Astrocyte (in vitro differentiated cells and primary cell): ENCODE results near the gene SLC22A13. TPM values are rescaled to one million over a fixed set of nuclear protein-coding genes. Genes with fewer than 3 reads are reported as not detected.

Experiments used
- DNase-seq: peaks from one replicate; pipeline ENCODE4 v3.0.0-alpha.2; 2010; ENCODE audit warnings: low read depth
- FAIRE-seq: peaks from 2 replicates; lab custom pipeline; 2011; peaks lifted over from hg19 to GRCh38; lab: Jason Lieb, UNC
- H2AFZ ChIP-seq: 2 replicates; pipeline ENCODE4 v1.6.0; 2012; ENCODE audit warnings: low read depth, low read length, inconsistent platforms
- H3K27ac ChIP-seq: 2 replicates; pipeline ENCODE4 v1.5.1; 2011; ENCODE audit warnings: low read depth, low read length, inconsistent platforms
- H3K27me3 ChIP-seq: 2 replicates; pipeline ENCODE4 v1.6.0; 2011; ENCODE audit warnings: low read length, inconsistent platforms; ENCODE audit not compliant: insufficient read depth
- H3K36me3 ChIP-seq: 2 replicates; pipeline ENCODE4 v1.5.1; 2011; ENCODE audit warnings: low read length, inconsistent platforms; ENCODE audit not compliant: insufficient read depth
- H3K4me1 ChIP-seq: 2 replicates; pipeline ENCODE4 v1.5.1; 2011; ENCODE audit warnings: low read length, inconsistent platforms; ENCODE audit not compliant: insufficient read depth
- H3K4me2 ChIP-seq: 2 replicates; pipeline ENCODE4 v1.6.0; 2012; ENCODE audit warnings: low read length, inconsistent platforms
- H3K4me3 ChIP-seq: 2 replicates; pipeline ENCODE4 v1.5.1; 2011; ENCODE audit warnings: low read depth, mild to moderate bottlenecking, low read length, inconsistent platforms; ENCODE audit not compliant: insufficient read depth
- H3K79me2 ChIP-seq: 2 replicates; pipeline ENCODE4 v1.6.0; 2012; ENCODE audit warnings: mild to moderate bottlenecking, low read length, inconsistent platforms; ENCODE audit not compliant: insufficient read depth
- H3K9ac ChIP-seq: 2 replicates; pipeline ENCODE4 v1.6.0; 2012; ENCODE audit warnings: mild to moderate bottlenecking, low read length, inconsistent platforms
- H3K9me3 ChIP-seq: 2 replicates; pipeline ENCODE4 v1.5.1; 2012; ENCODE audit warnings: low read depth, mild to moderate bottlenecking, low read length, inconsistent platforms; ENCODE audit not compliant: insufficient read depth
- H4K20me1 ChIP-seq: 2 replicates; pipeline ENCODE4 v1.6.0; 2012; ENCODE audit warnings: low read length, inconsistent platforms; ENCODE audit not compliant: insufficient read depth
- H3K27ac Mint-ChIP-seq: one replicate; pipeline ENCODE4 v1.8.0; 2021; ENCODE audit warnings: mild to moderate bottlenecking, mixed read lengths; ENCODE audit not compliant: unreplicated experiment
- H3K27me3 Mint-ChIP-seq: one replicate; pipeline ENCODE4 v1.8.0; 2021; ENCODE audit warnings: low read depth, mixed read lengths; ENCODE audit not compliant: unreplicated experiment
- H3K36me3 Mint-ChIP-seq: one replicate; pipeline ENCODE4 v1.8.0; 2021; ENCODE audit warnings: low read depth, mixed read lengths; ENCODE audit not compliant: unreplicated experiment
- H3K4me1 Mint-ChIP-seq: one replicate; pipeline ENCODE4 v1.8.0; 2021; ENCODE audit warnings: low read depth, mixed read lengths; ENCODE audit not compliant: unreplicated experiment
- H3K4me3 Mint-ChIP-seq: one replicate; pipeline ENCODE4 v1.8.0; 2021; ENCODE audit warnings: mild to moderate bottlenecking, moderate library complexity, mixed read lengths; ENCODE audit not compliant: unreplicated experiment
- H3K9me3 Mint-ChIP-seq: one replicate; pipeline ENCODE4 v1.8.0; 2021; ENCODE audit warnings: mild to moderate bottlenecking, mixed read lengths; ENCODE audit not compliant: unreplicated experiment
- EZH2 ChIP-seq: IDR thresholded peaks from 2 replicates; pipeline ENCODE4 v1.6.1; 2012; ENCODE audit warnings: mild to moderate bottlenecking, low read length, inconsistent platforms; ENCODE audit not compliant: insufficient read depth
- total RNA-seq: library from RNA; stranded (reverse); gene quantifications from 2 replicates; pipeline ENCODE4 v1.2.1, GENCODE V29; 2021
- TF ChIP-seq, protein P1 (sequence below): IDR thresholded peaks from 2 replicates; pipeline ENCODE4 v1.5.1; 2011; ENCODE audit warnings: low read depth, mild to moderate bottlenecking, inconsistent platforms, low read length, moderate library complexity; ENCODE audit not compliant: insufficient read depth

The SLC22A13 gene
- total RNA-seq, 1 donor from 2014 or later: 1.8 TPM

- peaks cover 7% of the 10 kb centered on the region for H3K9me3 Mint-ChIP-seq
- no peak overlapping the region for H3K4me3 Mint-ChIP-seq
- H3K27me3 Mint-ChIP-seq: no peaks in the 10 kb centered on the region
- no peaks in the 10 kb centered on the region for H3K4me1 Mint-ChIP-seq
- no peak for FAIRE-seq
- Histone ChIP-seq H3K79me2 (no peaks in the 10 kb centered on the region), H3K27ac (no peak overlapping the region), H2AFZ (no peak overlapping the region), H4K20me1 (no peaks in the 10 kb centered on the region), H3K4me2 (no peak overlapping the region), H3K4me3 (no peak overlapping the region), H3K36me3 (no peaks in the 10 kb centered on the region), H3K4me1 (no peaks in the 10 kb centered on the region), H3K27me3 (no peaks in the 10 kb centered on the region), H3K9ac (no peak overlapping the region), H3K9me3 (no peaks in the 10 kb centered on the region)
- peaks cover 68% of the 10 kb centered on the region for H3K36me3 Mint-ChIP-seq
- H3K27ac Mint-ChIP-seq: no peak overlapping the region
- TF ChIP-seq EZH2: no peak
- TF ChIP-seq, protein P1, sequence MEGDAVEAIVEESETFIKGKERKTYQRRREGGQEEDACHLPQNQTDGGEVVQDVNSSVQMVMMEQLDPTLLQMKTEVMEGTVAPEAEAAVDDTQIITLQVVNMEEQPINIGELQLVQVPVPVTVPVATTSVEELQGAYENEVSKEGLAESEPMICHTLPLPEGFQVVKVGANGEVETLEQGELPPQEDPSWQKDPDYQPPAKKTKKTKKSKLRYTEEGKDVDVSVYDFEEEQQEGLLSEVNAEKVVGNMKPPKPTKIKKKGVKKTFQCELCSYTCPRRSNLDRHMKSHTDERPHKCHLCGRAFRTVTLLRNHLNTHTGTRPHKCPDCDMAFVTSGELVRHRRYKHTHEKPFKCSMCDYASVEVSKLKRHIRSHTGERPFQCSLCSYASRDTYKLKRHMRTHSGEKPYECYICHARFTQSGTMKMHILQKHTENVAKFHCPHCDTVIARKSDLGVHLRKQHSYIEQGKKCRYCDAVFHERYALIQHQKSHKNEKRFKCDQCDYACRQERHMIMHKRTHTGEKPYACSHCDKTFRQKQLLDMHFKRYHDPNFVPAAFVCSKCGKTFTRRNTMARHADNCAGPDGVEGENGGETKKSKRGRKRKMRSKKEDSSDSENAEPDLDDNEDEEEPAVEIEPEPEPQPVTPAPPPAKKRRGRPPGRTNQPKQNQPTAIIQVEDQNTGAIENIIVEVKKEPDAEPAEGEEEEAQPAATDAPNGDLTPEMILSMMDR: no peak
- no peak for DNase-seq
Observed at GRCh38 chr3:38275658-38276057, 10.0 kb downstream of the SLC22A13 start.

DNA sequence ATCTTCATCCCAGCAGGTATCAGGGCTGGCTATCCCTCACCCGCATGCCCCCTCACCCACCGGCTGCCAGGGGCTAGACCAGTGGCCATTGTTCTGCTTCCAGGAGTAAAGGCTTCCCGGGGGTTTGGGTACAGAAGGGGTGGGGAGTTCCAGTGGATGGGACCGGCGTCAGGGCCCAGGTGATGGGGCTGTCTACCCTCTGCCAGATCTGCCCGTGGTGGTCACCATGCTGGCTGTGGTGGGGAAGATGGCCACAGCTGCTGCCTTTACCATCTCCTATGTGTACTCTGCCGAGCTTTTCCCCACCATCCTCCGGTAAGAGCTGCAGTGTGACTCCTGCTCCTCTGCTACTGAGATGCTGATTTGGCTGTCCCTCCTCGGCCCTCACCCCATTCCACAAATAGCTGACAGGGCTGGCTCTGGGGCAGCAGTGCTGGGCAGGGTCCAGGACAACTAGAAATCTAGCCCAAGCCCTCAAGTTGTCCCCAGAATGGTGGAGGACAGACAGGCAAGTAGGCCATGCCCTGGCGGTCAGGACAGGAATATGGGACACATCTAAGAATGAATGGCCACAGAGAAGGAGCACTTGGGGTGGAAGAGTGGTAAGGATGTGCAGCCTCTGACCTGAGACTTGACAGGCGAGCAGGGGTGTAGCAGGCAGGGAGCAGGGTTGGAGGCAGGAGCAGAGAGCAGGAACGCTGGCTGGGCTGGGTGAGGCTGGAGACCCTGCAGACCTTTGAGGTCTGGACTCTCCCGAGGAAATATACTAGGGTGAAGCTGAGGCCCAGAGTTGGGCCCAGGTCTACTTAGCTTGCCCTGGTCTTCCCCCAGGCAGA is 10.7 kb downstream of the SLC22A13 start:
- no peaks in the 10 kb centered on the region for H3K9me3 ChIP-seq
- H3K4me2 ChIP-seq: no peak overlapping the region
- FAIRE-seq (no peak), DNase-seq (no peak)
- no peaks in the 10 kb centered on the region for H3K27me3 ChIP-seq
- no peak overlapping the region for H3K27ac ChIP-seq
- H3K9me3 Mint-ChIP-seq: peaks cover 7% of the 10 kb centered on the region
- no peaks in the 10 kb centered on the region for H3K36me3 ChIP-seq
- no peak overlapping the region for H3K4me3 Mint-ChIP-seq
- no peak overlapping the region for H3K9ac ChIP-seq
- H3K27me3 Mint-ChIP-seq: no peaks in the 10 kb centered on the region
- H3K4me1 ChIP-seq: no peaks in the 10 kb centered on the region
- H3K36me3 Mint-ChIP-seq: peaks cover 65% of the 10 kb centered on the region
- no peak overlapping the region for H2AFZ ChIP-seq
- TF ChIP-seq EZH2: no peak
- TF ChIP-seq, protein P1: no peak
- H3K27ac Mint-ChIP-seq: peak overlapping the region; percentile 12
- H3K4me3 ChIP-seq: no peak overlapping the region
- H3K79me2 ChIP-seq: no peaks in the 10 kb centered on the region
- no peaks in the 10 kb centered on the region for H4K20me1 ChIP-seq
- no peaks in the 10 kb centered on the region for H3K4me1 Mint-ChIP-seq
